Kidney (tissue), 14 donors: ENCODE results near the gene MCEE. TPM values are rescaled to one million over a fixed set of nuclear protein-coding genes. Genes with fewer than 3 reads are reported as not detected.

Experiments
- DNase-seq, 5 donors: peaks; one replicate each; pipeline ENCODE4 v3.0.0-alpha.2; 2013 to 2020
- FAIRE-seq: peaks from 2 replicates; lab custom pipeline; 2012; peaks lifted over from hg19 to GRCh38; lab: Jason Lieb, UNC
- H3K27ac ChIP-seq, 2 donors: one replicate each; pipeline ENCODE4 v1.7.0; 2013; ENCODE audit warnings: low read depth in 2 of 2, low read length in 2 of 2, inconsistent platforms in 1 of 2
- H3K27me3 ChIP-seq: one replicate; pipeline ENCODE4 v1.7.1; 2013; ENCODE audit warnings: low read length, inconsistent platforms; ENCODE audit not compliant: control insufficient read depth, insufficient read depth
- H3K36me3 ChIP-seq, 3 donors: one replicate each; pipeline versions ENCODE4 v1.7.0 to v1.7.1; 2013; ENCODE audit warnings: low read length in 3 of 3, control low read depth in 1 of 3, inconsistent platforms in 1 of 3; ENCODE audit not compliant: insufficient read depth in 3 of 3, control insufficient read depth in 2 of 3
- H3K4me1 ChIP-seq, 3 donors: one replicate each; pipeline versions ENCODE4 v1.7.0 to v1.7.1; 2013; ENCODE audit warnings: low read length in 3 of 3, inconsistent platforms in 1 of 3, low read depth in 1 of 3; ENCODE audit not compliant: control insufficient read depth in 2 of 3, insufficient read depth in 2 of 3
- H3K4me3 ChIP-seq, 3 donors: one replicate each; pipeline versions ENCODE4 v1.7.0 to v1.8.1; 2013; ENCODE audit warnings: low read length in 3 of 3, control low read depth in 1 of 3, inconsistent platforms in 1 of 3
- H3K9ac ChIP-seq, 3 donors: one replicate each; pipeline versions ENCODE4 v1.7.0 to v1.7.1; 2013; ENCODE audit warnings: low read length in 3 of 3, control low read depth in 1 of 3, inconsistent platforms in 1 of 3
- H3K9me3 ChIP-seq, 3 donors: one replicate each; pipeline versions ENCODE4 v1.7.0 to v1.7.1; 2013; ENCODE audit warnings: low read length in 3 of 3, control low read depth in 1 of 3, inconsistent platforms in 1 of 3; ENCODE audit not compliant: control insufficient read depth in 2 of 3, insufficient read depth in 1 of 3
- intact Hi-C: fragments of 100-400 bp; cut with DNase I; formaldehyde crosslinking; loops from one replicate; pipeline ENCODE4 v1.11.1; 2022
- polyA plus RNA-seq: library from polyadenylated mRNA; stranded (reverse); fragments of 350-450 nt; fragmentation: Illumina TruSeq; extraction: RNeasy Lipid Tissue Mini Kit (QIAGEN cat#74804); gene quantifications from one replicate; pipeline ENCODE4 v1.2.3, GENCODE V29; 2014; ENCODE audit warnings: low read depth, low replicate concordance; ENCODE audit not compliant: insufficient read depth
- total RNA-seq: library from RNA; stranded (reverse); fragmentation: NEBNext Ultra II Directional; extraction: Animal tissue kit (Norgen Biotek cat#: 25700); gene quantifications from one replicate; pipeline ENCODE4 v1.2.1, GENCODE V29; 2021
- TF ChIP-seq, protein P1 (sequence below): IDR thresholded peaks from 3 replicates; pipeline ENCODE4 v1.5.1; 2012; ENCODE audit warnings: mild to moderate bottlenecking, moderate library complexity, borderline replicate concordance; ENCODE audit not compliant: insufficient read depth; ENCODE audit errors: extremely low read depth
- donor health status: control.
- donor health status: control.
- donor health status: control.
- donor health status: control.
- donor health status: control.
- donor health status: DM: yes; HTN: yes; CAD: no.
- donor health status: Normal renal cell carcinoma (clear cell type).

Gene MCEE
- total and polyA plus RNA-seq, 2 donors from 2014 or later: 20.3 to 29.0 TPM

DNA sequence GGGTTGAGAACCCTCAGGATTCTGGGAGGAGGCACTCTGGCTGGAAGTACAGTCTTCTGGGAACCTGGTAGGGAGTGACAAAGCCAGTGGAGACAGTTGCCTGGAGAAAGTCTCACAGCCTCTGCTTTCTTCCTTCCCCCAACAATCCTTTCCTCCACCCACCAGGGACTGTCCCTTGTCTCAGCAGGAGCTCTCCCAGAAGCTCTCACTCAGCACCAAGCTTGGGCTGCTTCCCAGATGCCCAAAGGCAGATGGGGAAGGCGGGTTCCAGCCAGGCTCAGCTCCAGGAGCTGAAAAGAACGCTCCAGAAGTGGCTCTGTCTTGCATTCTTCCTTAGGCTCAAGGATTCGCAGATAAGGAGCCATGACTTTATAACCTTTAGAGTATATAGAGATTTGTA, 69.2 kb downstream of the MCEE start:
- no peak overlapping the region for H3K4me3 ChIP-seq
- TF ChIP-seq, protein P1, sequence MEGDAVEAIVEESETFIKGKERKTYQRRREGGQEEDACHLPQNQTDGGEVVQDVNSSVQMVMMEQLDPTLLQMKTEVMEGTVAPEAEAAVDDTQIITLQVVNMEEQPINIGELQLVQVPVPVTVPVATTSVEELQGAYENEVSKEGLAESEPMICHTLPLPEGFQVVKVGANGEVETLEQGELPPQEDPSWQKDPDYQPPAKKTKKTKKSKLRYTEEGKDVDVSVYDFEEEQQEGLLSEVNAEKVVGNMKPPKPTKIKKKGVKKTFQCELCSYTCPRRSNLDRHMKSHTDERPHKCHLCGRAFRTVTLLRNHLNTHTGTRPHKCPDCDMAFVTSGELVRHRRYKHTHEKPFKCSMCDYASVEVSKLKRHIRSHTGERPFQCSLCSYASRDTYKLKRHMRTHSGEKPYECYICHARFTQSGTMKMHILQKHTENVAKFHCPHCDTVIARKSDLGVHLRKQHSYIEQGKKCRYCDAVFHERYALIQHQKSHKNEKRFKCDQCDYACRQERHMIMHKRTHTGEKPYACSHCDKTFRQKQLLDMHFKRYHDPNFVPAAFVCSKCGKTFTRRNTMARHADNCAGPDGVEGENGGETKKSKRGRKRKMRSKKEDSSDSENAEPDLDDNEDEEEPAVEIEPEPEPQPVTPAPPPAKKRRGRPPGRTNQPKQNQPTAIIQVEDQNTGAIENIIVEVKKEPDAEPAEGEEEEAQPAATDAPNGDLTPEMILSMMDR: no peak
- H3K9me3 ChIP-seq: no peaks in the 10 kb centered on the region
- H3K27me3 ChIP-seq: no peaks in the 10 kb centered on the region
- DNase-seq (no peak), FAIRE-seq (no peak)
- H3K4me1 ChIP-seq: no peaks in the 10 kb centered on the region
- intact Hi-C loops: no loop called here
- no peak overlapping the region for H3K9ac ChIP-seq
- H3K36me3 ChIP-seq: no peaks in the 10 kb centered on the region
- H3K27ac ChIP-seq: no peak overlapping the region

DNA sequence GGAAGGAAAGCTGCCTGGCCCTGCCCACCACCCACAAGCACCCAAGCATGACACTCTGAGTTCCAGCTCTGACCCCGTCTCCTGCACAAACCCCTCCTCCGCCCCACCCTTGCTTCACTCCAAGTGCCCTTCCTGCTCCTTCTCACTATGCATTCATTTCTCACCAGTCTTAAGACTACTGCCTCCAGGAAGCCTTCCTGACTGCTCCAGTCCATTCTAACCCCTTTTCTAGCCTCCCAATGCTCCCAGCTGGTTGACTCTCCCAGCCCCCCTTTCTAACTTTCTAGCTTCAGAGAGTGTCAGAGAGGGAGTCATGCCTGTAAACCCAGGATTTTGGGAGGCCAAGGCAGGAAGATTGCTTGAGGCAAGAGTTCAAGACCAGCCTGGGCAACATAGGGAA, 69.8 kb downstream of the MCEE start:
- no peaks in the 10 kb centered on the region for H3K36me3 ChIP-seq
- no peaks in the 10 kb centered on the region for H3K27me3 ChIP-seq
- no peak overlapping the region for H3K27ac ChIP-seq
- intact Hi-C loops: no loop called here
- TF ChIP-seq, protein P1: no peak
- no peak overlapping the region for H3K9ac ChIP-seq
- H3K4me3 ChIP-seq: no peak overlapping the region
- H3K4me1 ChIP-seq: no peaks in the 10 kb centered on the region
- FAIRE-seq: no peak
- no peaks in the 10 kb centered on the region for H3K9me3 ChIP-seq
- no peak for DNase-seq

Other genes with a start within 250 kb of the MCEE start
- gene VAX2, start 229.7 kb downstream of the MCEE start, total RNA-seq: 2.6 TPM
- gene VAX2, start 229.7 kb downstream of the MCEE start, polyA plus RNA-seq: 0.71 TPM
- gene ATP6V1B1, start 194.3 kb downstream of the MCEE start, total RNA-seq: 37.9 TPM
- gene ATP6V1B1, start 194.3 kb downstream of the MCEE start, polyA plus RNA-seq: 400 TPM
- 1.3 TPM for gene ANKRD53, start 151.6 kb downstream of the MCEE start, total RNA-seq
- 2.1 TPM for gene ANKRD53, start 151.6 kb downstream of the MCEE start, polyA plus RNA-seq
- gene TEX261, start 135.4 kb downstream of the MCEE start, total RNA-seq: 56.1 TPM
- gene TEX261, start 135.4 kb downstream of the MCEE start, polyA plus RNA-seq: 35.9 TPM
- gene NAGK, start 61.6 kb downstream of the MCEE start, total RNA-seq: 113 TPM
- 102 TPM for gene NAGK, start 61.6 kb downstream of the MCEE start, polyA plus RNA-seq
- 32.3 TPM for gene MPHOSPH10, start 405 bp upstream of the MCEE start, total RNA-seq
- gene MPHOSPH10, start 405 bp upstream of the MCEE start, polyA plus RNA-seq: 14.6 TPM
- 9.3 TPM for gene PAIP2B, start 96.9 kb upstream of the MCEE start, total RNA-seq
- gene PAIP2B, start 96.9 kb upstream of the MCEE start, polyA plus RNA-seq: 10.6 TPM
- 122 TPM for gene ZNF638, start 201.6 kb upstream of the MCEE start, total RNA-seq
- 84.8 TPM for gene ZNF638, start 201.6 kb upstream of the MCEE start, polyA plus RNA-seq